Mesenchymal stem cell (in vitro differentiated cells and primary cell): Measurements from ENCODE around the gene FCGR3B.
"Not testable (repeated sequence)": the region's sequence is repeated elsewhere in the genome, so short reads cannot be mapped to it uniquely, and the experiment has no call there.

ENCODE experiments used
- DNase-seq: peaks from one replicate; pipeline ENCODE4 v3.0.0-alpha.2; 2013
- H2AFZ ChIP-seq: one replicate; pipeline ENCODE4 v1.6.1; 2013; ENCODE audit warnings: low read depth, mild to moderate bottlenecking, control low read depth, inconsistent platforms, low read length, moderate library complexity
- H2AK5ac ChIP-seq: 2 replicates; pipeline ENCODE4 v1.6.1; 2013; ENCODE audit warnings: low read length, moderate library complexity, mild to moderate bottlenecking, inconsistent platforms; ENCODE audit not compliant: severe bottlenecking
- H2BK120ac ChIP-seq: one replicate; pipeline ENCODE4 v1.6.1; 2013; ENCODE audit warnings: low read depth, mild to moderate bottlenecking, inconsistent platforms, low read length, moderate library complexity
- H2BK12ac ChIP-seq, 2 experiments: one replicate each; pipeline ENCODE4 v1.6.1; 2013; ENCODE audit warnings: inconsistent platforms in 2 of 2, low read length in 2 of 2, mild to moderate bottlenecking in 2 of 2, moderate library complexity in 2 of 2, control low read depth in 1 of 2
- H2BK15ac ChIP-seq: one replicate; pipeline ENCODE4 v1.6.1; 2013; ENCODE audit warnings: mild to moderate bottlenecking, low read depth, inconsistent platforms; ENCODE audit not compliant: poor library complexity, severe bottlenecking
- H2BK5ac ChIP-seq: 2 replicates; pipeline ENCODE4 v1.6.1; 2013; ENCODE audit warnings: low read depth, mild to moderate bottlenecking, low read length, control low read depth, inconsistent platforms; ENCODE audit not compliant: poor library complexity, severe bottlenecking
- H3K14ac ChIP-seq, 2 experiments: one replicate each; pipeline ENCODE4 v1.6.1; 2013; ENCODE audit warnings: inconsistent platforms in 2 of 2, low read length in 2 of 2, control low read depth in 1 of 2, mild to moderate bottlenecking in 1 of 2, moderate library complexity in 1 of 2
- H3K18ac ChIP-seq, 2 experiments: one replicate each; pipeline ENCODE4 v1.6.1; 2013; ENCODE audit warnings: inconsistent platforms in 2 of 2, low read length in 2 of 2, control low read depth in 1 of 2, low read depth in 1 of 2, mild to moderate bottlenecking in 1 of 2
- H3K23ac ChIP-seq, 2 experiments: one replicate each; pipeline ENCODE4 v1.6.1; 2013; ENCODE audit warnings: inconsistent platforms in 2 of 2, low read length in 2 of 2, mild to moderate bottlenecking in 2 of 2, moderate library complexity in 2 of 2, control low read depth in 1 of 2
- H3K27ac ChIP-seq: 2 replicates; pipeline ENCODE4 v1.5.1; 2013; ENCODE audit warnings: mild to moderate bottlenecking, moderate library complexity, low read length, control low read depth, inconsistent platforms; ENCODE audit not compliant: poor library complexity, severe bottlenecking
- H3K27me3 ChIP-seq, 2 experiments: 2 replicates each; pipeline versions ENCODE4 v1.6.1 to v1.7.0; 2013; ENCODE audit warnings: low read length in 2 of 2, mild to moderate bottlenecking in 2 of 2, moderate library complexity in 2 of 2, control low read depth in 1 of 2, inconsistent platforms in 1 of 2; ENCODE audit not compliant: control insufficient read depth in 1 of 2, insufficient read depth in 1 of 2
- H3K36me3 ChIP-seq, 2 experiments: 2 replicates each; pipeline versions ENCODE4 v1.6.1 to v1.7.0; 2013; ENCODE audit warnings: low read length in 2 of 2, control low read depth in 1 of 2, inconsistent platforms in 1 of 2, low read depth in 1 of 2, mild to moderate bottlenecking in 1 of 2; ENCODE audit not compliant: insufficient read depth in 2 of 2, control insufficient read depth in 1 of 2
- H3K4ac ChIP-seq, 2 experiments: one replicate each; pipeline ENCODE4 v1.6.1; 2013; ENCODE audit warnings: inconsistent platforms in 2 of 2, low read length in 2 of 2, mild to moderate bottlenecking in 2 of 2, moderate library complexity in 2 of 2, control low read depth in 1 of 2, low read depth in 1 of 2
- H3K4me1 ChIP-seq: 2 replicates; pipeline ENCODE4 v1.6.1; 2013; ENCODE audit warnings: low read depth, low read length, control low read depth; ENCODE audit not compliant: control insufficient read depth, insufficient read depth
- H3K4me2 ChIP-seq: 2 replicates; pipeline ENCODE4 v1.6.1; 2013; ENCODE audit warnings: low read length, mild to moderate bottlenecking, inconsistent platforms; ENCODE audit not compliant: poor library complexity, severe bottlenecking
- H3K4me3 ChIP-seq, 2 experiments: 2 replicates each; pipeline versions ENCODE4 v1.5.1 to v1.7.0; 2013; ENCODE audit warnings: low read length in 2 of 2, mild to moderate bottlenecking in 2 of 2, control low read depth in 1 of 2, low read depth in 1 of 2; ENCODE audit not compliant: insufficient read depth in 1 of 2
- H3K79me1 ChIP-seq: replicated peaks from 2 replicates; pipeline ENCODE4 v1.6.1; 2013; ENCODE audit warnings: mild to moderate bottlenecking, control low read depth, low read length, inconsistent platforms; ENCODE audit not compliant: poor library complexity, severe bottlenecking
- H3K9ac ChIP-seq: 2 replicates; pipeline ENCODE4 v1.7.0; 2013; ENCODE audit warnings: mild to moderate bottlenecking, low read length, moderate library complexity
- H3K9me3 ChIP-seq: 2 replicates; pipeline ENCODE4 v1.7.0; 2013; ENCODE audit warnings: mild to moderate bottlenecking, low read length; ENCODE audit not compliant: control insufficient read depth
- H4K8ac ChIP-seq: one replicate; pipeline ENCODE4 v1.6.1; 2013; ENCODE audit warnings: inconsistent platforms, mild to moderate bottlenecking, low read length, moderate library complexity
- H4K91ac ChIP-seq: one replicate; pipeline ENCODE4 v1.6.1; 2013; ENCODE audit warnings: mild to moderate bottlenecking, low read length, inconsistent platforms
- WGBS: methylation state at CpG from one replicate; pipeline ENCODE4 v1.1.7; 2013; ENCODE audit warnings: mixed read lengths; 5-methylcytosine and 5-hydroxymethylcytosine counted together

FCGR3B gene

DNA sequence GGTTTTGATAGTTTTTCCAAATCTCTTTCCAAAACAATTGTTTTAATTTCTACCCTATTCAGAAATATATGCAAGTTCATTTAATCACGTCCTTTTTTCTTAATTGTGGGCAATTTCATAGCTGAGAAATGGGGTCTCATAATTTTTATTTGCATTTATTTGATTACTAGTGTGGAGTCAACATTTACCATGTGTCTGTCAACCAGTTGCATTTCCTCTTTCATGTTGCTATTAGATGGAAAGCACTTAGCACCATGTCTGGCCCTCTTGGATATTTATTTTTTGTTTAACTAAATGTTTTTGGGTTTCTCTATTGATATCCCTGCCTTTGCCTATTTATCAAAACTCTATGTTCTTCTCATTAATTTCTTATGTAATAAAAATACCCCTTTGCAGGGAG is 13.9 kb upstream of the FCGR3B start:
- H3K27me3 ChIP-seq, result not testable (repeated sequence)

DNA sequence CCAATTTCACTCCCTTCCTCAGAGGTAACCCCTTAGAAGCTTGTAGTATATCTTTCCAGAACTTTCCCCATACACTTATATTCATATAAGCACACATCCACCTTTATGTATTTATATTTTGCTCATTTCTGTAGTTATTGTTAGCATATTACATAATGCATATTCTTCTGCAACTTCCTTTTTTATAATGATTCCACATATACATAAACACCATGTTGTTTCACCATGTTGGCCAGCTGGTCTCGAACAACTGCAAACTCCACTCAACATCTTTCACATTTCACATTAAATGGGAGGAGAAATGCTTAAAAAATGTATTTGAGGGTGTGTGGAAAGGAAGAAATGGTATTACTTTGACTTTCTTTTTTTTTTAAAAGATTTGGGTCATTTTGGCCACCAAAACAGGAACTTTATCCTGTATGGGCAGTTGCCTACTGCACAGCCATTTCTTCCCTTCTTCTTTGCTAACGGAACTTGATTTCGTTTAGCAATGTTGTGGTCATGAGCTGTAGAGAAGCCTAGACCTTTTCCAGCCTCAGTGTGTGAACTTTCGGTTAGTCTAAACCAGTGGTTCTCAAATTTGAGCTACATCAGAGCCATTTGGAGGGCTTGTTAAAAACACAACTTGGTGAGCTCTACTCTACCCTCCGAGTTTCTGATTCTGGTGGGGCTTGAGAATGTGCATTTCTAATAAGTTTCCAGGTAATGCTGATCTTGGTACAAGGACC is 12.7 kb upstream of the FCGR3B start:
- not testable (repeated sequence) for H2BK12ac ChIP-seq, H2BK5ac ChIP-seq, H2AFZ ChIP-seq, H3K4ac ChIP-seq, H3K27ac ChIP-seq, H3K14ac ChIP-seq, H3K23ac ChIP-seq, DNase-seq, H2BK120ac ChIP-seq, H4K91ac ChIP-seq, H3K4me2 ChIP-seq, H3K27me3 ChIP-seq, H3K18ac ChIP-seq, H2AK5ac ChIP-seq, H2BK15ac ChIP-seq, H4K8ac ChIP-seq, H3K4me1 ChIP-seq, H3K79me1 ChIP-seq, H3K9me3 ChIP-seq, H3K4me3 ChIP-seq, H3K36me3 ChIP-seq, H3K9ac ChIP-seq
- no CpG with 5 or more reads among the region's 5 CpGs for WGBS

More for the DNA sequence above, 13.9 kb upstream of the FCGR3B start:
- not testable (repeated sequence) for H2BK12ac ChIP-seq, H3K36me3 ChIP-seq, DNase-seq, H3K4me3 ChIP-seq, H4K91ac ChIP-seq, H3K27ac ChIP-seq, H3K23ac ChIP-seq, H2BK5ac ChIP-seq, H3K79me1 ChIP-seq, H2AK5ac ChIP-seq, H3K4me2 ChIP-seq, H3K9ac ChIP-seq, H2BK15ac ChIP-seq, H2AFZ ChIP-seq, H3K9me3 ChIP-seq, H4K8ac ChIP-seq, H3K14ac ChIP-seq, H2BK120ac ChIP-seq, H3K4me1 ChIP-seq, H3K4ac ChIP-seq, H3K18ac ChIP-seq
- no CpG with 5 or more reads among the region's 1 CpG for WGBS

DNA sequence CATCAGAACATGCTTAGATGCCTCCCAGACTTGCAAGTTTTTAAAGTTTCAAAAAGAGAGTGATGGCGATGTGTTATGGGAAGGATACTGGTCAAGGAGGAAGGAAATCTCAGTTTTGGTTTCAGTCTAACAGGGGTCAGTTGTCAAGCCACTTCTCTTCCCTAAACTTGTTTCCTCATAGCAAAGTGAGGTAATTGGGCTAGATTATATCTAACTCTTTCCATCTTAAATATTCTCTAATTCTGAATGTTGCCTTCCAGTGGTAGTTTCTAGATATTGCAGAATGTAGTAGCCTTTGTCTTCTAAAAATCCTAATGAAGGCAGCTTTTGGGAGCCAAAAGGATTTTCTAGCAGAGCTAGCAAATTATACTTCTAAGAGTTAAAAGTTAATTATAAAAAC is 11.7 kb upstream of the FCGR3B start:
- H2AK5ac ChIP-seq, H4K91ac ChIP-seq, H4K8ac ChIP-seq, H3K18ac ChIP-seq, H3K27me3 ChIP-seq, H2BK120ac ChIP-seq, H3K9me3 ChIP-seq, H2BK12ac ChIP-seq, H2AFZ ChIP-seq, H3K36me3 ChIP-seq, H3K9ac ChIP-seq, H3K4ac ChIP-seq, H3K23ac ChIP-seq, H3K4me1 ChIP-seq, H3K27ac ChIP-seq, H3K79me1 ChIP-seq, H2BK15ac ChIP-seq, H3K4me3 ChIP-seq, H3K14ac ChIP-seq, H3K4me2 ChIP-seq, H2BK5ac ChIP-seq: not testable (repeated sequence)
- WGBS, result no CpG with 5 or more reads among the region's 1 CpG
- DNase-seq, result peak; percentile 27

DNA sequence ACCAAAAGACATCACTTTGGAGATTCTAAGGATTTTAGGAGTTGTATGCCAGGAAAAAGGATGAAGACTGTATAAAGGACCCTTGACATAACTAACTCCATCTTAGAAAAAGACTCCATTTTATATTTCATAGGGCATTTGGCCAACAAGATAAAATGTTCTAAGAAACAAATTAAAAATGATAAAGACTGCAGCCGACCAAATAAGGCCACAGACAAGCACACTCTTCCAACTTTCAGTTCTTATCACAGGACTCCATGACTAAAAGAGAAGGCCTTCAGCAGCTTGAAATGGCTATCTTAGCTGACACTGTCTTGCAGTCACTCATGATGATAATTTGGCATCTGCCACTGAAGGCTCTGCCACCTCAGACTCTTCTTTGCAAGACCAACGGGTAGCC is 8.2 kb upstream of the FCGR3B start:
- H3K4me3 ChIP-seq, H3K14ac ChIP-seq, H2BK120ac ChIP-seq, H3K27me3 ChIP-seq, H3K4me1 ChIP-seq, DNase-seq, H3K23ac ChIP-seq, H2BK5ac ChIP-seq, H3K36me3 ChIP-seq, H3K4me2 ChIP-seq, H3K79me1 ChIP-seq, H4K8ac ChIP-seq, H2BK12ac ChIP-seq, H2AK5ac ChIP-seq, H3K9me3 ChIP-seq, H3K18ac ChIP-seq, H2AFZ ChIP-seq, H3K27ac ChIP-seq, H3K4ac ChIP-seq, H2BK15ac ChIP-seq, H4K91ac ChIP-seq, H3K9ac ChIP-seq: not testable (repeated sequence)
- 100% methylated on average over 1 of the region's 2 CpGs for WGBS
